RKO (cell line): ENCODE results near the gene FBXW8.

ENCODE experiments used
- DNase-seq: peaks from one replicate; pipeline ENCODE4 v3.0.0-alpha.2; 2016; ENCODE audit warnings: low spot score

FBXW8 gene

GRCh38 chr12:116959198-116959460 lies 48.4 kb downstream of the FBXW8 start:
- DNase-seq, result no peak

GRCh38 chr12:116959845-116960514 lies 49.2 kb downstream of the FBXW8 start:
- DNase-seq, result no peak

- no peak for DNase-seq
These were observed 51.4 kb downstream of the FBXW8 start for GRCh38 chr12:116962197-116962596.

- no peak for DNase-seq
These were observed 52.1 kb downstream of the FBXW8 start for GRCh38 chr12:116962783-116963356.

GRCh38 chr12:116964054-116965050 lies 53.6 kb downstream of the FBXW8 start:
- no peak for DNase-seq

- no peak for DNase-seq
These were observed 58.2 kb downstream of the FBXW8 start for GRCh38 chr12:116968986-116969385.

- no peak for DNase-seq
These were observed 59.1 kb downstream of the FBXW8 start for GRCh38 chr12:116969615-116970585.

- no peak for DNase-seq
These were observed 60.5 kb downstream of the FBXW8 start for GRCh38 chr12:116971222-116971621.

- DNase-seq, result no peak
These were observed 65.1 kb downstream of the FBXW8 start for GRCh38 chr12:116975779-116976393.

- no peak for DNase-seq
These were observed 67.0 kb downstream of the FBXW8 start for GRCh38 chr12:116977465-116978380.

- no peak for DNase-seq
These were observed 68.2 kb downstream of the FBXW8 start for GRCh38 chr12:116978791-116979508.

GRCh38 chr12:116980083-116980482 lies 69.3 kb downstream of the FBXW8 start:
- DNase-seq, result no peak

GRCh38 chr12:116982791-116983411 lies 72.2 kb downstream of the FBXW8 start:
- no peak for DNase-seq

- no peak for DNase-seq
These were observed 73.3 kb downstream of the FBXW8 start for GRCh38 chr12:116984098-116984497.

GRCh38 chr12:116990329-116990728 lies 79.6 kb downstream of the FBXW8 start:
- no peak for DNase-seq

GRCh38 chr12:116990971-116991966 lies 80.5 kb downstream of the FBXW8 start:
- DNase-seq, result no peak

- DNase-seq, result no peak
These were observed 85.3 kb downstream of the FBXW8 start for GRCh38 chr12:116996093-116996492.

GRCh38 chr12:116996621-116997020 lies 85.9 kb downstream of the FBXW8 start:
- DNase-seq, result no peak
